Stimulated activated CD4-positive, alpha-beta T cell treated with anti-CD3 and anti-CD28 coated beads, Interleukin-2, amount 100 ng/mL, for 24 hours (primary cell): Measurements from ENCODE around the gene R3HCC1L.
"Not testable (repeated sequence)": the region's sequence is repeated elsewhere in the genome, so short reads cannot be mapped to it uniquely, and the experiment has no call there.

Experiments used
- DNase-seq, 2 donors: peaks; one replicate each; pipeline ENCODE4 v3.0.0-alpha.2; 2020

R3HCC1L gene

DNA sequence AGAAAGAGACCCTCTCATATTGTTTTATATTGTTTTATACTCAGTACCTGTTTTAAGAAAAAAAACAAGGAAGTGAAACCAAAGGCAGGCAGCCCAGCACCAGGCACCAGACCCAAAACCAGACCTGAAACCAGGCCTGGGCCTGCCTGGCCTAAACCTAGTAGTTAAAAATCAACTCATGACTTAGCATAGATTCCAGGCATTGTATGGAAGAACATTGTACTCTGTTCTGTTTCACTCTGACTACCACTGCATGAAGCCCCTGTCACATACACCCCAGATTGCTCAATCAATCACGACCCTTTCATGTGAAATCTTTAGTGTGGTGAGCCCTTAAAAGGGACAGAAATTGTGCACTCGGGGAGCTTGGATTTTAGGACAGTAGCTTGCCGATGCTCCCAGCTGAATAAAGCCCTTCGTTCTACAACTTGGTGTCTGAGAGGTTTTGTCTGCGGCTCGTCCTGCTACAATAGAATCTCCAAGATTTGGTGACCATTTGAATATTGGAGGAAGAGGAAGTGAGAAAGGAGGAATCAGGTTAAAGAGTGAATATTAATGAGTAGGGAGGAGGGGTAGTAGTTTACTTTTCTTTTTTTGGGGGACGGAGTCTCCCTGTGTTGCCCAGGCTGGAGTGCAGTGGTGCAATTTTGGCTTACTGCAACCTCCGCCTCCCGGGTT is 1.2 kb upstream of the R3HCC1L start:
- not testable (repeated sequence) for DNase-seq

DNA sequence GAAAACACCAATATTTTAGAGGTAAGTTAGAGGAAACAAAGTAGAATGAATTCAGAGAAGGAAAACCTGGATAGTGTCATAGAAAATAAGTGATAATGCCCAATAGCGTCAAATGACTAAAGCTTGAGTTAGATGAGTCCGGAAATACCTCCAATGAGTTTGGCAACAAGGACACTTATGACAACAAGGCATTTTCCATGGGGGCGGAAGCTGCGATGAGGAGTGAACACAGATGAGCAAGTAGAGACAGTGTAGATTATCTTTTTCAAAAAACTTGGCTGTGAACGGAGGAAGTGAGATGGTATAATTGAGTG is 383 bp upstream of the R3HCC1L start:
- no peak for DNase-seq

DNA sequence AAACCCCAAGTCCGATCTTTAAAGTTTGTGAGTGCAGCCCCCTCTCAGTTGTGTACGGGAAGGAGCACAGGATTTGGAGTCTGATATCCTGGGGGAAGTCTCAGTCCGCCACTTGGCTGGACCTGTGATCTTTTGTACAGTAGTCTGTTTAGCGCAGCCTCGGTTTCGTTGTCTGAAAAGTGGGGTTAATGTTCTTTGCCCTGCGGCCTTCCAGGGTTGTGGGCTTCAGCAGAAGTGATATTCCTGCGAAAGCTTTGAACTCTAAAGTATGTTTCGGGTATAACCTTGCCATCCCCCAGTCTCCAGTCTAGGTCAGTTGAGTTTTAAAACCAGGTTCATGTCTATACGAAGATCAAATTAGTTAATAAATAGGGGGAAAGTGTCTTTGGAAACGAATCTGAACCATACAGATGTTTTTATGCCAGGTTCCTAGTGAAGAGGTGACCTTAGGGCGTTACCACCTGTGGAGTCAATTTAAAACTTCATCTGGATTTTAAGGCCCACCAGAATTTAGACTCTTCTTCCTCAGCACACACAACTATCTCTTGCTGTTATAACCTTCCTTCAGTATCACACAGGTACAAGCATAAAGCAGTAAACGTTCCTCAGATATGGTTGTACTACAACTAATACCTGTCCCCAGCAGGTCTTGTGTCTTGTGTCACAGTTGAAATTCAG is 904 bp downstream of the R3HCC1L start:
- peak in 1 of 2 donors; percentile 19 for DNase-seq

DNA sequence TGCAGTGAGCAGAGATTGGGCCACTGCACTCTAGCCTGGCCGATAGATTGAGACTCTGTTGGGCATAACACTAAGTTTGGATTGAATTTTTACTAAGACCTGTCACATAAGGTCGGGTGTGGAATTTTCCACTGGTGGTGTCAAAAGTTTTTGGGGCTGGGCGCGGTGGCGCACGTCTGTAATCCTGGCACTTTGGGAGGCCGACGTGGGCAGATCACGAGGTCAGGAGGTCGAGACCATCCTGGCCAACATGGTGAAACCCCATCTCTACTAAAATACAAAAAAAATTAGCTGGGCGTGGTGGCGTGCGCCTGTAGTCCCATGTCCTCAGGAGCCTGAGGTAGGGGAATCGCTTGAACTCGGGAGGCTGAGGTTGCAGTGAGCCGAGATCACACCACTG is 2.3 kb downstream of the R3HCC1L start:
- not testable (repeated sequence) for DNase-seq

DNA sequence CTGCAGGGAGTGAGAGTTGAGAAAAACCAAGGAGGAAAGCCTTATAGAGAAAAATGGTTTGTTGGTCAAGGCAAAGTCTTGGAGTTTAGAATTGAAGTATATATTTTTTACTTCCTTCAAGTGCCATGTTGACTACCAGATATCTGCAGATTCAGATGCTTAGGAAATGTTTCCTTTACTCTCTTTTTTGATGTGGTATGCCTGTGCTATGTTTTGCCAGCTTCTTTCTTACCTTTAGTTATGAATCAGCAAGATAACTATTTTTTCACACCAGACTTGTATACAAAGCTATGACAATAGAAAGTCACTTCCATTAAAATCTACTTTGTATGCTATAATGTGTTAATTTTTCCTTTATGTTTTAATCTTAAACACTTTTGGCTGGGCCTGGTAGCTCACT is 3.6 kb downstream of the R3HCC1L start:
- DNase-seq: no peak

DNA sequence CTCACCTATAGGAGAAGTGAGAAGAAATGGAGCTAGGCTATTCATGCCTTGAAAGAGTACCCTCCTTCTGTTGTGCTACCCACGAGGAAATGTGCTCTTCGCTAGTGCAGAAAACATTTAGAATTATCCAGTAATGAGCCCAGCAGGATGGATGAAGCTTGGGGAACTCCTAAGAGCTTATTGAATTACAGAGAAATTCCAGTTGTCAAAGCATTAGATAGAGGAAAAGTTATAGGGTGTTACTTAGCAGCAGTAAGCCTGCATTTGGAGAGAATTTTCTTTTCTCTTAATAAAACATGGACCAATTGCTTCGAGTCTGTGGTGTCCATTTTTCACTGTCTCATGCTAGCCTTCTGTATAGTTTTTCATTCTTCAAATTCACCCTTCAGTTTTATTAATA is 5.0 kb downstream of the R3HCC1L start:
- DNase-seq: no peak

DNA sequence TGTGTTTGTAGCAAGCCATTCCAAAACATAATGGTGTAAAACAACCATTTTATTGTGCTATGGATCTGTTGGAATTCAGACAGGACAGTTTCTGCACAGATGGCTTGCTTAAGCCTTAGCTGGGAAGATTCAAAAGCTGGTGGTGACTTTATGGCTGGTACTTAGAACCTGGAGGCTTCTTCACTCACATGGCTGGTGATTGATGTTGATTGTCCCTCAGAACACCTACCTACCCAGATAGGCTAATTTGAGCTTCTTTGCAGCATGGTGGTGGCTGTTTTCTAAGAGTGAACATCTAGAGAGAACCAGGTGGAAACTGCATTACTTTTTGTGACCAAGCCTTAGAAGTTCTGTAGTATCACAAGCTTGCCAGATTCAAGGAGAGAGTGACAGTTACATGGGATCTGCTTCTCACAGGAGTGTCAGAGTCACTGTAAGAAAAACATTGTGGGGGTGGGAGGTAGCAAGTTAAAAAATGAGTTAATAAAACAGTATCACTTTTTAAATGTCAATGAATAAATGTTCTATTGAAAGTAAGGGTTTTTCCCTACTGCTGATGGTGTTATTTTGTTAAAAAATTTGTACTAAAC is 7.1 kb downstream of the R3HCC1L start:
- DNase-seq: no peak

DNA sequence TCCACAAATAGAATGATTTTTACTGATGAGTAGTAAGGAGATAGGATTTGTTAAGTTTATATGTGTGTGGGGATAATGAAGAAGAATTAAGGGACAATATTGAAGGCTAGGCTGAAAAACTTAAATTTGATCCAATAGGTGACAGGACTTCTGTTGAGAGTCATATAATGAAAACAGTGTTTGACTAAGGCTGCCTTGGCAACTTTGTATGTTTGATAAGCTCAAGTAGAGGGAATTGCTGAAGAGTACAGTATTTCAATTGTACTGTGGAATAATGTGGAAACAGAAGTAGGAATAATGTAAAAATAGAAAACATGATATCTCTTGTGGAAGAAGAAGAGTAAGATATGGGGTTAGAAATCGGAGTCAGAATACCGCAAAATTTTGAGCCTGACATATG is 10.5 kb downstream of the R3HCC1L start:
- no peak for DNase-seq

DNA sequence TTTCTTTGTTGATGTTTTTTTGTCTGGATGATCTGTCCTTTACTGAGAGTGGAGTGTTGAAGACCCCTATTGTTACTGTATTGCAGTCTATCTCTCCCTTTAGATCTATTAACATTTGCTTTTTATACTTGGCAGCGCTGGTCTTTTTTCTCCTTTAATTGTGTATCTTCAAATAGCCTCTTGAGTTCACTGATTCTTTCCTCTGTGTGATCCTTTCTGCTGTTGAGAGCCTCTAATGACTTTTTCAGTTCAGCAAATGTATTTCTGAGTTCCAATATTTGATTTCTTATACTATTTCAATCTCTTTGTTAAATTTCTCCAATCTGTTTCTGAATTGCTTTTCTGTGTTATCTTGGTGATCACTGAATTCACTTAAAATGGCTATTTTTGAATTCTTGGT is 15.4 kb downstream of the R3HCC1L start:
- no peak for DNase-seq

DNA sequence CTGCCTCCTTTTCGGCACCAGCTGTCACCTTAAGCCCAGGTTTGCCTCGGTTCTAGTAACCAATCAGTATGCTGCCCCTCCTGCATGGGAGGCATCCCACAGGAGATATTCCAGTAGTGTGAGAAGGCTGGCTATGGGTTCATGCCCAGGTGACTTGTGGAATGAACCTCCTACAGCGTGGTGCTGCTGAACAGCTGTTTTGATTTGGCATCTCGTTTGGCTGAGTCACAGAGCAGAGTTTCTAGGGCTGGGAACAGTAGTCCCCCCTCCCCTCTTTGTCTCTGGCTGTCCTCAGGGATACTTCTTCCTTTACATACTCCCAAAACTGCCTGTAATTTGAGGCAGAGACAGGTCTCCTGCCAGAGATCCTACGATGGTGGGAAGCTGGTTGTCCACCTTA is 16.1 kb downstream of the R3HCC1L start:
- DNase-seq: no peak

DNA sequence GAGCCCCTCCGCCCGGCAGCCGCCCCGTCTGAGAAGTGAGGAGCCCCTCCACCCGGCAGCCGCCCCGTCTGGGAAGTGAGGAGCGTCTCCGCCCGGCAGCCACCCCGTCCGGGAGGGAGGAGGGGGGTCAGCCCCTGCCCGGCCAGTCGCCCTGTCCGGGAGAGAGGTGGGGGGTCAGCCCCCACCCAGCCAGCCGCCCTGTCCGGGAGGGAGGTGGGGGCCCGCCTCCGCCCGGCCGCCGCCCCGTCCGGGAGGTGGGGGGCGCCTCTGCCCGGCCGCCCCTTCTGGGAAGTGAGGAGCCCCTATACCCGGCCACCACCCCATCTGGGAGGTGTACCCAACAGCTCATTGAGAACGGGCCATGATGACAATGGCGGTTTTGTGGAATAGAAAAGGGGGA is 18.3 kb downstream of the R3HCC1L start:
- not testable (repeated sequence) for DNase-seq

DNA sequence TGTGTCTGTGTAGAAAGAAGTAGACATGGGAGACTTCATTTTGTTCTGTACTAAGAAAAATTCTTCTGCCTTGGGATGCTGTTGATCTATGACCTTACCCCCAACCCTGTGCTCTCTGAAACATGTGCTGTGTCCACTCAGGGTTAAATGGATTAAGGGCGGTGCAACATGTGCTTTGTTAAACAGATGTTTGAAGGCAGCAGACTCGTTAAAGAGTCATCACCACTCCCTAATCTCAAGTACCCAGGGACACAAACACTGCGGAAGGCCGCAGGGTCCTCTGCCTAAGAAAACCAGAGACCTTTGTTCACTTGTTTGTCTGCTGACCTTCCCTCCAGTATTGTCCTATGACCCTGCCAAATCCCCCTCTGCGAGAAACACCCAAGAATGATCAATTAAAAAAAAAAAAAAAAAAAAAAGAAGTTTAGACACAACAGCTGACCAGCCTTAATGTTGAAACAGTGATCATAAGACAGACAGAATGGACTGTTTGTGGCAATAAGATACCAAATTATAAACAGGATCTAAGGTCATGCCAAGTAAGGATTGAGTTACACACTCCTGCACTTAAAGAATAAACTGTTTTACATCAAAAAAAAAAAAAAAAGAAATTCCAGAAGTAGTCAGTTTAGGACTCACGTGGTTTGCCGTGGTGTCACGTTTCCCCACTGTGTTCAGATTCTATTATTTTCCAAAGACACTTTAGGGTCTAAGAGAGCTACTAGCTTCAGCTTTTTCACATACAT is 18.9 kb downstream of the R3HCC1L start:
- not testable (repeated sequence) for DNase-seq

DNA sequence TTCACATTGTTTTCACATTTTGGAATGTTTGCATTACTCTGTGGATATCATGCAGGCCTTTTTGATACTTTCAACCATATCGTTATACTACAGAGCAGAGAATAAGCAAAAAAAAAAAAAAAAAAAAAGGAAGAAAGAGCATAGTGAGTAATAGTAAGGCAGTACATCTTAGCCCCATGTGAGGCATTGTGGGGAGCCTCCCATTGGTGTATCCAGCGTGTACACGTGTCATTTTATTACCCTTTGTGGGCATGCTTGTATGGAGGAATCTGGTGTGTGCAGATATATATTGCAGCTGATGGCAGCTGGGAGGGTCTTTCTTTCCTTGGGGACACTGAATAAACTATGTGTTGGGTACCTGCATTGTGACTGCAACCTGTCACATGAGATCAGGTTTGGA is 19.6 kb downstream of the R3HCC1L start:
- DNase-seq: no peak

DNA sequence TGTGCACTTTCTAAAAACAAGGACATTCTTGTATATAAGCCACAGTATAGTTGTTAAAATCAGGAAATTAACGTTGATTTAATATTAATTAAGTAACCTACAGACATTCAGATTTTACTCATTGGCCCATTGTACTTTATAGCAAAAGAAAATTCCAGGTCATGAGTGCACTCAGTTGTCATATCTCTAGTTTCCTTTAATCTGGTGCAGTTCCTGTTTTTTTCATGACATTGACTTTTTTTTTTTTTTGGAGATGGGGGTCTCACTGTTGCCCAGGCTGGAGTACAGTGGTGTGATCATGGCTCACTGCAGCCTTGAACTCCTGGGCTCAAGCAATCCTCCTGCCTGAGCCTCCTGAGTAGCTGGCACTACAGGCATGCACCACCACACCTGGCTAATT is 24.1 kb downstream of the R3HCC1L start:
- no peak for DNase-seq

DNA sequence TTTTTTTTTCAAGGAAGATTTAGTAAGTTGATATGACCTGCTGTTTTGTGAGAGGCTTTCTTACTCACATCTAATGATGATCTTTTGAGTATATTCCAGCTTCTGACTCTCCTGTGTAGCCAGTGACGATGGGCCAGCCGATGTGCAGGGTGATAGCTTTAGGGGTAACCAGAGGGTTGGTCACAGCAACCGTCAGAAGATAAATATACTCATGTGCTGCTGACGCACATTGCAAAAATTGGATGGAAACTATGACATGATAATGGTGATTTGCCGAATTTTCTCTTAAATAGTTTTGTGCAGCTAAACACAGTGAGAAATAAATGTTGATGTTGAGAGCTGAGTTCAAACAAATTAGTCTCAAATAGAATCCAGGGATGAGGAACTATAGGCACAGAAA is 29.5 kb downstream of the R3HCC1L start:
- DNase-seq: no peak

DNA sequence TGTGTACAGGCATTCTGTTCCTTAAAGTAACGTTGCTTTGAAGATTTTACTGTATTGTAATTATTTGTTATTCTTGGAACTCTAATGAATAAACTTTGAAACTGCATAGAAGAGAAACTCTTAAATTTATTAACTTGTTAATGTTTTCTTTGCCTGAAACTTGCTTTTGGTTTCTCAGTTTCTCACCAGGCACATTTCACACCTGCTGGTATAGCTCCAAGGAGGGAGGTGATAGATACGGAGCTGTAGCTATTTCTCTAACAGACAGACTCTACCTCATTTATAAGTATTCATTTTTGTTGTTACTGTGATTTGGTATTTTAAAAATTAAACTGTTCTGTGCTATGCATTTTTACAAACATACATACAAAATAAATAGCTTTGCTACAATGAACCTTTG is 32.7 kb downstream of the R3HCC1L start:
- no peak for DNase-seq

DNA sequence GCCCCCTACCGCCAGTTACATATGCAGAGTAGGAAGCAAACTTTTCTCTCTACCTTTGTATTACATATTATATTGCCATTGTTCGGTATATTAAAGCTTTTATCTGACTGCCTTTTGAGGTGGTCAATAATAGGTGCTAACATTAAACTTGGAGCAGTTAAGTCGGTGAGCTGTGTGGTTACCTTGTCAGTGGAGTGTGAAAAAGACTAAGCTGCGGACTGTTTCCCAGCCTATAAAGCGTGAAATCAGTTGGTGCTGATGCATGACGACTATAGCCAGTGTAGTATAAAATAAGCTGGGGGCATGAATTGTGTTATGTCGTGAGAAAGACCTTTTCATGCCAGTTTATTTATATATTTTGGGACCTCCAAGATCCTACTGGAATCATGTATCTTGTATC is 33.7 kb downstream of the R3HCC1L start:
- no peak for DNase-seq

DNA sequence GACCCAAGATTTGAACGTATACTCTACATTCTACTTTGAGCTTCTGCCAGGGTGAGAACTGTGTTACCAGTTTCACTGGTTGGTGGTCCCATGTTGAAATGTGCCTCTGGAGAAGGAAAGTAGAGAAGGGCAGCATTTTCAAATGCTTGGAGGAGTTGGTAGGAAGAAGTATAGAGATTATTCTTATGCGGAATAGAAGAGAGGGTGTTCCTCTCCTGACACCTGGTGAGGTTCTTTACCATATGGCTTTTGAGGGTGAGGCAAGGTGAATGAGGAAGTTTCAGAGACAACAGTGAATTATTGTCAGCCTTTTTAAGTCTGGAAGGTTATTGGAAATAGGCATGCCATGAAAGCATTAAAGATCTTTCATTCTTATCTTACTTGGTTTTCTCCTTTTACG is 34.3 kb downstream of the R3HCC1L start:
- DNase-seq: no peak

DNA sequence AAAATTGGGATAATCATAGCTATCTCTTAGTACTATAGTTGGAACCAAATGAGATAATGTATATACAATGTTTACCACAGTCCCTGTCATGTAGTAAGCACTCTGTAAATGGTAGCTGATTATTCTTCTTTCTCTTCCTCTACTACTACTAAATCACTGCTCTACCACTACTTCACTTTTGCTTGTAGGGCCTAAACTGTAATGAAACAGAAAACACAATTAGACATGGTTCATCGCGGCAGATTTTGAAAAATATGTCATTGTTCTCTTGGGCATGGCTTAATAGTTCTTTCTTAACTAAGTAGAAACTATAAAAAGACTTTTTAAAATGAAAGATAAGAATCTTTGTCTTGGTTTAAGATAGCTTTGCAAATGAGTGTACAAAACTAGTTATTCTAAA is 34.9 kb downstream of the R3HCC1L start:
- no peak for DNase-seq

DNA sequence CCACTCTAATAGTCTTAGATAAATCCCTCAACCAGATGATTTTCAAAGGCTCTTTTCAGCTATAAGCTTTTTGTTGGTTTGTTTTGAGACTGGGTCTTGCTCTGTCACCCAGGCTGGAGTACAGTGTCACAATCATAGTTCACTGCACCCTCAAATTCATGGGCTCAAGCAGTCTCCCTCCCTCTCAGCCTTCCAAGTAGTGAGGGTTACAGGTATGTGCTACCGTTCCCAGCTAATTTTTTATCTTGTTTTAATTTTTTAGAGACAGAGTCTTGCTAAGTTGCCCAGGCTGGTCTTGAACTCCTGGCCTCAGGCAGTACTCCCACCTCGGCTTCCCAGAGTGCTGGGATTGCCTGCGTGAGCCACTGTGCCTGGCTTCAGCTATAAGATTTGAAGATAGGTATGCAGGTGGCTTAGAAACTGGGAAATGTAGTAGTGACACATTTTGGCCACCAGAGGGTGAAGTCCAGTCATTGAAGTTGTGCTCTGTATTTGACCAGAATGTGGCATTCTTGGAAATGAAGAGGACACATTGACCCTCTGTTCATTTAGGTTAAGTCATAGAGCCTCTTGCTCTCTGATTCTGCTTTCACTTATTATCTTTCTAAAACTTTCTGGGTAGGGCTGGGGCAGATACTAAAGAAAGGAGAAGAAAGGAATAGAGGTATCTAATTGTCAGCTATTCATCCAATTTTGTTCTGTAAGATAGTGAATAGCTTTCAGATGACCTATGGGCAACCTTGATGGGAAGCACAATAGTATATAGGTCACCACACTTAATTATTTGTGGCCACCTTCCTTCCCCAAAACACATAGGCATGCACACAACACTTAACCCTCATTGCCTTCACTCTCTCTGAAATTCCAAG is 36.0 kb downstream of the R3HCC1L start:
- DNase-seq: peak; percentile 12 to 32

DNA sequence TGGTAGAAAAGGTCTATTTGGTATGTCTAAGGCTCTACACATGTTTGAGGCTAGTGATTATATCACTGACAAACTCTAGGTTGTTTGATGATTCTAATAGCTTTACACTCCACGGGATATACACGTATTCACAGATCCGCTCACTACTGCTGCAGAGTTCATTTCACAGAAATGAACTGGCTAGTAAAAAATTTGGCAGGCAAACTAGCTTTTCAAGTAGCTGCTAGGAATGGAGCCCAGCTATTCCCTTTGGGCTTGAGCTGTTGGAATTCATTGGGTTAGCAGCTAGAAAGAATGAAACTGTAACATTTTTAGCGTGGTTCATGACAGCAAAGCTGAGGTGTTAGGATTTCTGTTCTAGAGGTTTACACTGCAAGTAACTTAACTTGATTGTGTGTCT is 37.6 kb downstream of the R3HCC1L start:
- no peak for DNase-seq

DNA sequence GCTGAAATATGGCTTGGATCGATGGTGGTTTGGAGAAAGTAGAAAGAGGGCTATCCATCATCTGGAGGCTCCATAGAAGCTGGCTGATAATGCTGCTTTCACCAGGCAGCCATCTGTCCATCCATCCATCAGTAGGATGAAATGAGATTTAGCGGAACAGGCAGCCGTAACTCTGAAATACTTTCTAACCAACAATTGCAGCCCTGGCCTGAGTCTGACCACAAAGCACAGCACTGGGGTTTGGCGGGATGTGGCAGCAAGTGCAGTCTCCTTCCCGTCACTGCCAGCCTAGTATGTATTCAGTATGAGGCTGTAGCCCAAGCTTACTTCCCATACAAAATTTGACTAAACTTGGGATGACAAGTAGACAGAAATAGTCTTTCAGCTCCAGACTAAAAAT is 38.0 kb downstream of the R3HCC1L start:
- no peak for DNase-seq

DNA sequence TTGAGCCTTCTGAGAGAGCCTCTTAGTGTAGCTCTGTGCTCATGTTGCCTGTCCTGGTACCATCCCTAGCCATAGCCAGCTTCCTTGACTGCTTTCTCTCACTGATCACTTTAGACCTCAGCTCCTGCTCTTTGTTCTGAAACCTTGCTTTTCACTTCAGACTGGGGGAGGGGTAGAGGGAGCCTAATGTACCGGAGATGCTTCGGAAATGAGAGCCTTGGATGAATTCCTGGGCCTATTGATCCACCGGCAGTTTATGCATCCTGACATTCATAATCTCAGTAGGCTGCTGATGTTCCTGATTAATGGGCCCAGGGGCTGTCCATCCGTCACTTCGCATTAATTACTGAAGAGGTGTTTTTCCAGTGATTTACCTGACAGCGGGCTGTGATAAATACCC is 38.8 kb downstream of the R3HCC1L start:
- DNase-seq: no peak
